Measurements from ENCODE around the gene SLAIN1.

SLAIN1 gene

GRCh38 chr13:77779552-77780272 is 82.2 kb downstream of the SLAIN1 start:
- Histone ChIP-seq H3K36me3 (ENCODE audit: control insufficient read depth, insufficient read depth, low read length) (no peaks in the 10 kb centered on the region), H3K27me3 (ENCODE audit: control insufficient read depth, insufficient read depth, low read length) (no peaks in the 10 kb centered on the region), H3K4me1 (ENCODE audit: control insufficient read depth, insufficient read depth, low read length) (peaks cover 5% of the 10 kb centered on the region), H3K9me3 (ENCODE audit: control insufficient read depth, low read length) (no peaks in the 10 kb centered on the region), H3K9ac (ENCODE audit: low read length) (no peak overlapping the region), H3K4me3 (ENCODE audit: low read length) (no peak overlapping the region)

GRCh38 chr13:77781808-77782207 is 84.3 kb downstream of the SLAIN1 start:
- no peaks in the 10 kb centered on the region for H3K27me3 ChIP-seq (ENCODE audit: control insufficient read depth, insufficient read depth, low read length)
- no peak overlapping the region for H3K9ac ChIP-seq (ENCODE audit: low read length)
- H3K9me3 ChIP-seq (ENCODE audit: control insufficient read depth, low read length): no peaks in the 10 kb centered on the region
- no peak overlapping the region for H3K4me3 ChIP-seq (ENCODE audit: low read length)
- no peaks in the 10 kb centered on the region for H3K36me3 ChIP-seq (ENCODE audit: control insufficient read depth, insufficient read depth, low read length)
- peaks cover 5% of the 10 kb centered on the region for H3K4me1 ChIP-seq (ENCODE audit: control insufficient read depth, insufficient read depth, low read length)

- Histone ChIP-seq H3K4me1 (ENCODE audit: control insufficient read depth, insufficient read depth, low read length) (peaks cover 5% of the 10 kb centered on the region), H3K27me3 (ENCODE audit: control insufficient read depth, insufficient read depth, low read length) (no peaks in the 10 kb centered on the region), H3K9me3 (ENCODE audit: control insufficient read depth, low read length) (no peaks in the 10 kb centered on the region), H3K4me3 (ENCODE audit: low read length) (no peak overlapping the region), H3K9ac (ENCODE audit: low read length) (no peak overlapping the region), H3K36me3 (ENCODE audit: control insufficient read depth, insufficient read depth, low read length) (no peaks in the 10 kb centered on the region)
Observed at GRCh38 chr13:77784515-77784914, 87.0 kb downstream of the SLAIN1 start.

GRCh38 chr13:77786695-77787287 is 89.3 kb downstream of the SLAIN1 start:
- Histone ChIP-seq H3K4me1 (ENCODE audit: control insufficient read depth, insufficient read depth, low read length) (no peaks in the 10 kb centered on the region), H3K4me3 (ENCODE audit: low read length) (no peak overlapping the region), H3K9me3 (ENCODE audit: control insufficient read depth, low read length) (no peaks in the 10 kb centered on the region), H3K27me3 (ENCODE audit: control insufficient read depth, insufficient read depth, low read length) (no peaks in the 10 kb centered on the region), H3K36me3 (ENCODE audit: control insufficient read depth, insufficient read depth, low read length) (no peaks in the 10 kb centered on the region), H3K9ac (ENCODE audit: low read length) (no peak overlapping the region)

- no peaks in the 10 kb centered on the region for H3K4me1 ChIP-seq (ENCODE audit: control insufficient read depth, insufficient read depth, low read length)
- H3K4me3 ChIP-seq (ENCODE audit: low read length): no peak overlapping the region
- H3K9ac ChIP-seq (ENCODE audit: low read length): no peak overlapping the region
- H3K27me3 ChIP-seq (ENCODE audit: control insufficient read depth, insufficient read depth, low read length): no peaks in the 10 kb centered on the region
- H3K36me3 ChIP-seq (ENCODE audit: control insufficient read depth, insufficient read depth, low read length): no peaks in the 10 kb centered on the region
- H3K9me3 ChIP-seq (ENCODE audit: control insufficient read depth, low read length): no peaks in the 10 kb centered on the region
Observed at GRCh38 chr13:77789376-77789775, 91.9 kb downstream of the SLAIN1 start.

- no peaks in the 10 kb centered on the region for H3K36me3 ChIP-seq (ENCODE audit: control insufficient read depth, insufficient read depth, low read length)
- H3K27me3 ChIP-seq (ENCODE audit: control insufficient read depth, insufficient read depth, low read length): no peaks in the 10 kb centered on the region
- no peak overlapping the region for H3K4me3 ChIP-seq (ENCODE audit: low read length)
- no peaks in the 10 kb centered on the region for H3K9me3 ChIP-seq (ENCODE audit: control insufficient read depth, low read length)
- no peaks in the 10 kb centered on the region for H3K4me1 ChIP-seq (ENCODE audit: control insufficient read depth, insufficient read depth, low read length)
- H3K9ac ChIP-seq (ENCODE audit: low read length): no peak overlapping the region
Observed at GRCh38 chr13:77800219-77800618, 102.7 kb downstream of the SLAIN1 start.

- H3K4me3 ChIP-seq (ENCODE audit: low read length): no peak overlapping the region
- H3K27me3 ChIP-seq (ENCODE audit: control insufficient read depth, insufficient read depth, low read length): no peaks in the 10 kb centered on the region
- no peak overlapping the region for H3K9ac ChIP-seq (ENCODE audit: low read length)
- H3K36me3 ChIP-seq (ENCODE audit: control insufficient read depth, insufficient read depth, low read length): no peaks in the 10 kb centered on the region
- H3K4me1 ChIP-seq (ENCODE audit: control insufficient read depth, insufficient read depth, low read length): no peaks in the 10 kb centered on the region
- no peaks in the 10 kb centered on the region for H3K9me3 ChIP-seq (ENCODE audit: control insufficient read depth, low read length)
Observed at GRCh38 chr13:77806518-77806917, 109.0 kb downstream of the SLAIN1 start.

- Histone ChIP-seq H3K9me3 (ENCODE audit: control insufficient read depth, low read length) (no peaks in the 10 kb centered on the region), H3K4me1 (ENCODE audit: control insufficient read depth, insufficient read depth, low read length) (no peaks in the 10 kb centered on the region), H3K4me3 (ENCODE audit: low read length) (no peak overlapping the region), H3K27me3 (ENCODE audit: control insufficient read depth, insufficient read depth, low read length) (no peaks in the 10 kb centered on the region), H3K36me3 (ENCODE audit: control insufficient read depth, insufficient read depth, low read length) (no peaks in the 10 kb centered on the region), H3K9ac (ENCODE audit: low read length) (no peak overlapping the region)
Observed at GRCh38 chr13:77807431-77808135, 110.1 kb downstream of the SLAIN1 start.

GRCh38 chr13:77810430-77810829 is 112.9 kb downstream of the SLAIN1 start:
- no peaks in the 10 kb centered on the region for H3K9me3 ChIP-seq (ENCODE audit: control insufficient read depth, low read length)
- no peak overlapping the region for H3K9ac ChIP-seq (ENCODE audit: low read length)
- no peaks in the 10 kb centered on the region for H3K4me1 ChIP-seq (ENCODE audit: control insufficient read depth, insufficient read depth, low read length)
- no peaks in the 10 kb centered on the region for H3K27me3 ChIP-seq (ENCODE audit: control insufficient read depth, insufficient read depth, low read length)
- no peak overlapping the region for H3K4me3 ChIP-seq (ENCODE audit: low read length)
- H3K36me3 ChIP-seq (ENCODE audit: control insufficient read depth, insufficient read depth, low read length): no peaks in the 10 kb centered on the region

GRCh38 chr13:77810878-77811277 is 113.4 kb downstream of the SLAIN1 start:
- Histone ChIP-seq H3K9me3 (ENCODE audit: control insufficient read depth, low read length) (no peaks in the 10 kb centered on the region), H3K36me3 (ENCODE audit: control insufficient read depth, insufficient read depth, low read length) (no peaks in the 10 kb centered on the region), H3K9ac (ENCODE audit: low read length) (no peak overlapping the region), H3K27me3 (ENCODE audit: control insufficient read depth, insufficient read depth, low read length) (no peaks in the 10 kb centered on the region), H3K4me3 (ENCODE audit: low read length) (no peak overlapping the region), H3K4me1 (ENCODE audit: control insufficient read depth, insufficient read depth, low read length) (no peaks in the 10 kb centered on the region)

GRCh38 chr13:77811381-77811780 is 113.9 kb downstream of the SLAIN1 start:
- H3K4me1 ChIP-seq (ENCODE audit: control insufficient read depth, insufficient read depth, low read length): no peaks in the 10 kb centered on the region
- H3K9ac ChIP-seq (ENCODE audit: low read length): no peak overlapping the region
- no peaks in the 10 kb centered on the region for H3K27me3 ChIP-seq (ENCODE audit: control insufficient read depth, insufficient read depth, low read length)
- H3K4me3 ChIP-seq (ENCODE audit: low read length): no peak overlapping the region
- H3K9me3 ChIP-seq (ENCODE audit: control insufficient read depth, low read length): no peaks in the 10 kb centered on the region
- no peaks in the 10 kb centered on the region for H3K36me3 ChIP-seq (ENCODE audit: control insufficient read depth, insufficient read depth, low read length)

GRCh38 chr13:77811981-77812380 is 114.5 kb downstream of the SLAIN1 start:
- Histone ChIP-seq H3K9ac (ENCODE audit: low read length) (no peak overlapping the region), H3K36me3 (ENCODE audit: control insufficient read depth, insufficient read depth, low read length) (no peaks in the 10 kb centered on the region), H3K27me3 (ENCODE audit: control insufficient read depth, insufficient read depth, low read length) (no peaks in the 10 kb centered on the region), H3K4me3 (ENCODE audit: low read length) (no peak overlapping the region), H3K4me1 (ENCODE audit: control insufficient read depth, insufficient read depth, low read length) (no peaks in the 10 kb centered on the region), H3K9me3 (ENCODE audit: control insufficient read depth, low read length) (no peaks in the 10 kb centered on the region)
